ENCODE results near the gene CYP27B1. TPM values are rescaled to one million over a fixed set of nuclear protein-coding genes. Genes with fewer than 3 reads are reported as not detected.

CYP27B1 gene
- total and polyA plus RNA-seq, 9 of the 15 experiments (the other 6 are each of a cell fraction or from before 2014, with no cell fraction given): 0.18 to 4.2 (median 1.8) TPM

DNA sequence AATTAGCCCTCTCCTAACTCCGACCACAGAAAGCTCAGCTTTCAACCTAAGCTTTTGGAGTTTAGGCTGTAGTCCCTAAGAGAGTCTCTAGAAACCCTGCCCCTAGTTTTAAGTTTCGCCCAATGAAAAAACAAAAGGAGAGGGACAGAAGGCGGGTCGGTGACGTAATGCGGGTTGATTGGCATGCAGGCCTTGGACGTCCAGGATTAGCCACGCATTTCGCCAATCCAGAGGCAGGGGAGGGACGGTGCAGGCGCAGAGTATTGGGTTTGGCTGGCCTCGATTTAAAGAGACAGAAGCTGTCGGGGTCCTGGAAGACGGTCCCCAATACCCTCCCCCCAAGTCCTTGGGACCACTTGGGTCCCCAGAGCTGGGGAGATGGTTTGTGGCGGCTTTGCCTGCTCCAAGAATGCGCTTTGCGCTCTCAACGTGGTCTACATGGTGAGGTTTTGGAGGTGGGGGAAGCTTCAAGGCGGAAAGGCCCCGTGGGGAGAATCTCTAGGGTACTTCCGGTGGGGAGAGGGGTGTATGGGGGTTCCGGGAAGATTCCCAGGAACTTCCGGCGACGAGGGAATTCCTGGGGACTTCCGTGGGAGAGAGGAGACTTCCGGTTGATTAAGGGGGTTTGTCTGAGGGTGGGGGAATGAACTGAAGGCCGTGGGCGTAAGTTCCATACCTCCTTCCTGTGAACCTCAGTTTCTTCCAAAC, 21.9 kb downstream of the CYP27B1 start, which contains the start of gene TSPAN31 (continued):
- TF ChIP-seq SP2 (IDR thresholded peaks at IDR 0.05; ENCODE audit: extremely low read depth, low read depth, low read length, poor library complexity, severe bottlenecking): peak; percentile 63
- no peak for TF ChIP-seq BCOR (IDR thresholded peaks at IDR 0.05)
- no peak for TF ChIP-seq TCFL5 (CRISPR knock-in tag; conservative IDR thresholded peaks at IDR 0.05)
- no peak for TF ChIP-seq NR3C1 (CRISPR knock-in tag; IDR thresholded peaks at IDR 0.05)
- no peak for TF ChIP-seq YBX1 (IDR thresholded peaks at IDR 0.05)
- 0 out of 2 replicates have a peak, but pooled peaks have one; percentile 47 for TF ChIP-seq NBN (IDR thresholded peaks at IDR 0.05; ENCODE audit: low read depth)
- no peak for TF ChIP-seq ZFP1 (CRISPR knock-in tag; IDR thresholded peaks at IDR 0.05)
- TF ChIP-seq ZFP30 (CRISPR knock-in tag; IDR thresholded peaks at IDR 0.05; ENCODE audit: borderline replicate concordance): no peak
- no peak for TF ChIP-seq ZNF133 (CRISPR knock-in tag; IDR thresholded peaks at IDR 0.05)
- TF ChIP-seq SIX5 (IDR thresholded peaks at IDR 0.05; ENCODE audit: borderline replicate concordance in 1 of 2, insufficient read depth in 1 of 2, low read depth in 1 of 2, low read length in 2 of 2): no peak
- no peak for TF ChIP-seq NCOA2 (IDR thresholded peaks at IDR 0.05; ENCODE audit: partially characterized antibody in 2 of 2)
- TF ChIP-seq ZNF79 (CRISPR knock-in tag; IDR thresholded peaks at IDR 0.05; ENCODE audit: low read depth): no peak
- peak; percentile 92 for TF ChIP-seq CREM (IDR thresholded peaks at IDR 0.05; ENCODE audit: low read depth)
- TF ChIP-seq RUNX1 (IDR thresholded peaks at IDR 0.05; ENCODE audit: low read depth): no peak
- TF ChIP-seq ELF1 (tag; IDR thresholded peaks at IDR 0.05): peak; percentile 79
- peak; percentile 45; the same call in 1 of the 2 replicates for TF ChIP-seq FOXM1 (IDR thresholded peaks at IDR 0.05; ENCODE audit: low read depth)
- TF ChIP-seq FOXM1 (CRISPR knock-in tag; IDR thresholded peaks at IDR 0.05; ENCODE audit: low read depth): no peak
- TF ChIP-seq PTBP1 (IDR thresholded peaks at IDR 0.05; ENCODE audit: low read depth, low read length): 0 out of 2 replicates have a peak, but pooled peaks have one; percentile 5
- TF ChIP-seq PHF21A (IDR thresholded peaks at IDR 0.05; ENCODE audit: borderline replicate concordance, low read depth): no peak
- TF ChIP-seq U2AF2 (optimal IDR thresholded peaks at IDR 0.05; ENCODE audit: low read depth, low read length): no peak
